ENCODE measurements around the gene BCL7B. TPM values are rescaled to one million over a fixed set of nuclear protein-coding genes. Genes with fewer than 3 reads are reported as not detected.
A peak's percentile ranks its signal among the peaks of the same experiment; 100 is the strongest.

BCL7B gene
- total and polyA plus RNA-seq, 2 of the 13 experiments (the other 11 are each of a cell fraction or from before 2014, with no cell fraction given) = 24.3 to 38.2 TPM

DNA sequence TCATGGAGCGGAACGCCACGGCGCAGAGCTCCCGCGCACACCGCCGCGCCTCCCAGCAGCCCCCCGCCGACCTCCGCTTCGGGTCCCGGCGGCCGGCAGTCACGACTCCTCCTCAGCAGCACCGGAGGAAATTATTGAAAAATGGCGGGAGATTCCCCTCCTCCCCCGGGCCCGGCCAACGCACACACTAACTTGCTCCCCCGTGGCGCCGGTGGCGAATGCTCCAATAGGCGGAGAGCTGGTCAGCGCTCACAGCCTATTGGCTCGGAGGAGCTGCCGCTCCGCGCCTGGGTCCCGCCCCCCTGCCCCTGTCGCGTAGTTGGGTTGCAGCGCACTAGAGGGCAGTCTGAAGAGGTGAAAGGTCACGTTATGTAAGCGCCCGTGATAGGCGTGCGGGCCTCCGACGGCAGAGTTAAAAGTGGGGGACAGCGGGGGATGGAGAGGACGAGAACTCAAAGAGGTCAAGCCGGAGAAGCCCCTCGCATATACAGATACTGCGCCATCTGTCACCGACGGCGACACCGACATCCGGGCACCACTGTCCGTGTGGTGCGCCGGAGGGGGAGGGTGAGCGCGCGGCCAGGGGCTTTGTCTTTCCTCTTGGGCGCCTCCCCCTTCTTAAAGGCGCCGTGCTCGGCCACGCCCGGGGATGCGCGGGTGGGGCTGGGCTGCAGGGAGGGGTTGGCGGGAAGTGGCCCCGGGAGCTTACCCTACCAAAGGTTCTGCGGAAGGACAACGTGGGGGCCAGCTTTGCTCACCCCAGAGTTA is 35.2 kb downstream of the BCL7B start, which contains the start of gene BAZ1B (continued):
- TF ChIP-seq DNMT3B (CRISPR knock-in tag; conservative IDR thresholded peaks at IDR 0.05) = 0 out of 2 replicates have a peak, but pooled peaks have one; percentile 52
- TF ChIP-seq ZFP82 (CRISPR knock-in tag; IDR thresholded peaks at IDR 0.05; ENCODE audit: borderline replicate concordance) = peak; percentile 68; the same call in 1 of the 2 replicates
- TF ChIP-seq, protein P1, sequence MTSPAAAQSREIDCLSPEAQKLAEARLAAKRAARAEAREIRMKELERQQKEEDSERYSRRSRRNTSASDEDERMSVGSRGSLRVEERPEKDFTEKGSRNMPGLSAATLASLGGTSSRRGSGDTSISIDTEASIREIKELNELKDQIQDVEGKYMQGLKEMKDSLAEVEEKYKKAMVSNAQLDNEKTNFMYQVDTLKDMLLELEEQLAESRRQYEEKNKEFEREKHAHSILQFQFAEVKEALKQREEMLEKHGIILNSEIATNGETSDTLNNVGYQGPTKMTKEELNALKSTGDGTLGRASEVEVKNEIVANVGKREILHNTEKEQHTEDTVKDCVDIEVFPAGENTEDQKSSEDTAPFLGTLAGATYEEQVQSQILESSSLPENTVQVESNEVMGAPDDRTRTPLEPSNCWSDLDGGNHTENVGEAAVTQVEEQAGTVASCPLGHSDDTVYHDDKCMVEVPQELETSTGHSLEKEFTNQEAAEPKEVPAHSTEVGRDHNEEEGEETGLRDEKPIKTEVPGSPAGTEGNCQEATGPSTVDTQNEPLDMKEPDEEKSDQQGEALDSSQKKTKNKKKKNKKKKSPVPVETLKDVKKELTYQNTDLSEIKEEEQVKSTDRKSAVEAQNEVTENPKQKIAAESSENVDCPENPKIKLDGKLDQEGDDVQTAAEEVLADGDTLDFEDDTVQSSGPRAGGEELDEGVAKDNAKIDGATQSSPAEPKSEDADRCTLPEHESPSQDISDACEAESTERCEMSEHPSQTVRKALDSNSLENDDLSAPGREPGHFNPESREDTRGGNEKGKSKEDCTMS (CRISPR knock-in tag; conservative IDR thresholded peaks at IDR 0.05) = no peak
- TF ChIP-seq RBAK (CRISPR knock-in tag; IDR thresholded peaks at IDR 0.05) = no peak
- TF ChIP-seq, protein P2, sequence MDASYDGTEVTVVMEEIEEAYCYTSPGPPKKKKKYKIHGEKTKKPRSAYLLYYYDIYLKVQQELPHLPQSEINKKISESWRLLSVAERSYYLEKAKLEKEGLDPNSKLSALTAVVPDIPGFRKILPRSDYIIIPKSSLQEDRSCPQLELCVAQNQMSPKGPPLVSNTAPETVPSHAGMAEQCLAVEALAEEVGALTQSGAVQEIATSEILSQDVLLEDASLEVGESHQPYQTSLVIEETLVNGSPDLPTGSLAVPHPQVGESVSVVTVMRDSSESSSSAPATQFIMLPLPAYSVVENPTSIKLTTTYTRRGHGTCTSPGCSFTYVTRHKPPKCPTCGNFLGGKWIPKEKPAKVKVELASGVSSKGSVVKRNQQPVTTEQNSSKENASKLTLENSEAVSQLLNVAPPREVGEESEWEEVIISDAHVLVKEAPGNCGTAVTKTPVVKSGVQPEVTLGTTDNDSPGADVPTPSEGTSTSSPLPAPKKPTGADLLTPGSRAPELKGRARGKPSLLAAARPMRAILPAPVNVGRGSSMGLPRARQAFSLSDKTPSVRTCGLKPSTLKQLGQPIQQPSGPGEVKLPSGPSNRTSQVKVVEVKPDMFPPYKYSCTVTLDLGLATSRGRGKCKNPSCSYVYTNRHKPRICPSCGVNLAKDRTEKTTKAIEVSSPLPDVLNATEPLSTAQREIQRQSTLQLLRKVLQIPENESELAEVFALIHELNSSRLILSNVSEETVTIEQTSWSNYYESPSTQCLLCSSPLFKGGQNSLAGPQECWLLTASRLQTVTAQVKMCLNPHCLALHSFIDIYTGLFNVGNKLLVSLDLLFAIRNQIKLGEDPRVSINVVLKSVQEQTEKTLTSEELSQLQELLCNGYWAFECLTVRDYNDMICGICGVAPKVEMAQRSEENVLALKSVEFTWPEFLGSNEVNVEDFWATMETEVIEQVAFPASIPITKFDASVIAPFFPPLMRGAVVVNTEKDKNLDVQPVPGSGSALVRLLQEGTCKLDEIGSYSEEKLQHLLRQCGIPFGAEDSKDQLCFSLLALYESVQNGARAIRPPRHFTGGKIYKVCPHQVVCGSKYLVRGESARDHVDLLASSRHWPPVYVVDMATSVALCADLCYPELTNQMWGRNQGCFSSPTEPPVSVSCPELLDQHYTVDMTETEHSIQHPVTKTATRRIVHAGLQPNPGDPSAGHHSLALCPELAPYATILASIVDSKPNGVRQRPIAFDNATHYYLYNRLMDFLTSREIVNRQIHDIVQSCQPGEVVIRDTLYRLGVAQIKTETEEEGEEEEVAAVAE (CRISPR knock-in tag; IDR thresholded peaks at IDR 0.05; ENCODE audit: borderline replicate concordance) = peak; percentile 42; the same call in 1 of the 2 replicates
- TF ChIP-seq ZNF33A (CRISPR knock-in tag; IDR thresholded peaks at IDR 0.05; ENCODE audit: borderline replicate concordance) = no peak
- peak; percentile 33; the same call in 1 of the 2 replicates for TF ChIP-seq RAD21 (CRISPR knock-in tag; IDR thresholded peaks at IDR 0.05)
- peak; percentile 30 for TF ChIP-seq BRD4 (CRISPR knock-in tag; IDR thresholded peaks at IDR 0.05)
- TF ChIP-seq MTA1 (CRISPR knock-in tag; IDR thresholded peaks at IDR 0.05; ENCODE audit: borderline replicate concordance) = peak; percentile 45; the same call in 1 of the 2 replicates
- TF ChIP-seq NCOR1 (IDR thresholded peaks at IDR 0.05; ENCODE audit: borderline replicate concordance, low read length) = peak; percentile 68; the same call in 1 of the 2 replicates
- TF ChIP-seq ZSCAN31 (CRISPR knock-in tag; IDR thresholded peaks at IDR 0.05; ENCODE audit: low read depth) = peak; percentile 22
- TF ChIP-seq REXO4 (CRISPR knock-in tag; IDR thresholded peaks at IDR 0.05; ENCODE audit: borderline replicate concordance) = no peak
- TF ChIP-seq, protein P3, sequence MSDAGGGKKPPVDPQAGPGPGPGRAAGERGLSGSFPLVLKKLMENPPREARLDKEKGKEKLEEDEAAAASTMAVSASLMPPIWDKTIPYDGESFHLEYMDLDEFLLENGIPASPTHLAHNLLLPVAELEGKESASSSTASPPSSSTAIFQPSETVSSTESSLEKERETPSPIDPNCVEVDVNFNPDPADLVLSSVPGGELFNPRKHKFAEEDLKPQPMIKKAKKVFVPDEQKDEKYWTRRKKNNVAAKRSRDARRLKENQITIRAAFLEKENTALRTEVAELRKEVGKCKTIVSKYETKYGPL (CRISPR knock-in tag; IDR thresholded peaks at IDR 0.05) = peak; percentile 96
- 0 out of 2 replicates have a peak, but pooled peaks have one; percentile 80 for TF ChIP-seq ZNF367 (CRISPR knock-in tag; IDR thresholded peaks at IDR 0.05; ENCODE audit: borderline replicate concordance)
- TF ChIP-seq TOE1 (CRISPR knock-in tag; IDR thresholded peaks at IDR 0.05) = no peak
- TF ChIP-seq, protein P4, sequence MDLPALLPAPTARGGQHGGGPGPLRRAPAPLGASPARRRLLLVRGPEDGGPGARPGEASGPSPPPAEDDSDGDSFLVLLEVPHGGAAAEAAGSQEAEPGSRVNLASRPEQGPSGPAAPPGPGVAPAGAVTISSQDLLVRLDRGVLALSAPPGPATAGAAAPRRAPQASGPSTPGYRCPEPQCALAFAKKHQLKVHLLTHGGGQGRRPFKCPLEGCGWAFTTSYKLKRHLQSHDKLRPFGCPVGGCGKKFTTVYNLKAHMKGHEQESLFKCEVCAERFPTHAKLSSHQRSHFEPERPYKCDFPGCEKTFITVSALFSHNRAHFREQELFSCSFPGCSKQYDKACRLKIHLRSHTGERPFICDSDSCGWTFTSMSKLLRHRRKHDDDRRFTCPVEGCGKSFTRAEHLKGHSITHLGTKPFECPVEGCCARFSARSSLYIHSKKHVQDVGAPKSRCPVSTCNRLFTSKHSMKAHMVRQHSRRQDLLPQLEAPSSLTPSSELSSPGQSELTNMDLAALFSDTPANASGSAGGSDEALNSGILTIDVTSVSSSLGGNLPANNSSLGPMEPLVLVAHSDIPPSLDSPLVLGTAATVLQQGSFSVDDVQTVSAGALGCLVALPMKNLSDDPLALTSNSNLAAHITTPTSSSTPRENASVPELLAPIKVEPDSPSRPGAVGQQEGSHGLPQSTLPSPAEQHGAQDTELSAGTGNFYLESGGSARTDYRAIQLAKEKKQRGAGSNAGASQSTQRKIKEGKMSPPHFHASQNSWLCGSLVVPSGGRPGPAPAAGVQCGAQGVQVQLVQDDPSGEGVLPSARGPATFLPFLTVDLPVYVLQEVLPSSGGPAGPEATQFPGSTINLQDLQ (CRISPR knock-in tag; IDR thresholded peaks at IDR 0.05) = peak; percentile 88; the same call in 1 of the 2 replicates
- no peak for TF ChIP-seq ZNF781 (CRISPR knock-in tag; IDR thresholded peaks at IDR 0.05; ENCODE audit: borderline replicate concordance, not compliant biosample characterization)
- peak; percentile 66; the same call in 1 of the 2 replicates for TF ChIP-seq MEIS1 (CRISPR knock-in tag; IDR thresholded peaks at IDR 0.05; ENCODE audit: borderline replicate concordance)
